Left renal pelvis (tissue), 4 donors: ENCODE results near the gene ABHD16A. TPM values are rescaled to one million over a fixed set of nuclear protein-coding genes. Genes with fewer than 3 reads are reported as not detected.
"Not testable (repeated sequence)": the region's sequence is repeated elsewhere in the genome, so short reads cannot be mapped to it uniquely, and the experiment has no call there.

ENCODE experiments used
- DNase-seq, 4 donors: peaks; one replicate each; pipeline ENCODE4 v3.0.0-alpha.2; 2013; ENCODE audit warnings: low read depth in 4 of 4, low spot score in 3 of 4
- polyA plus RNA-seq, 4 donors: library from polyadenylated mRNA; unstranded; fragments of 120-200 nt; gene quantifications; one replicate each; pipeline ENCODE4 v1.2.1, GENCODE V29; 2013; ENCODE audit not compliant: insufficient read length in 4 of 4

The ABHD16A gene
- polyA plus RNA-seq, 4 donors = 50.1 to 67.5 (median 55.9) TPM

- no peak for DNase-seq
Measured at GRCh38 chr6:31717499-31718222, 14.5 kb upstream of the ABHD16A start.

GRCh38 chr6:31715022-31715958, 12.2 kb upstream of the ABHD16A start, which contains the start of gene LY6G6D:
Gene LY6G6D, plus strand, starts transcription at chr6:31715348. Its CDS starts 8 bp downstream, at chr6:31715356.
- no peak for DNase-seq

GRCh38 chr6:31713991-31714684, 11.0 kb upstream of the ABHD16A start:
- DNase-seq = no peak

GRCh38 chr6:31713465-31713864, 10.3 kb upstream of the ABHD16A start:
- no peak for DNase-seq

- no peak for DNase-seq
Measured at GRCh38 chr6:31712296-31712695, 9.2 kb upstream of the ABHD16A start.

GRCh38 chr6:31711233-31711632, 8.1 kb upstream of the ABHD16A start:
- DNase-seq = no peak

GRCh38 chr6:31710523-31711219, 7.5 kb upstream of the ABHD16A start:
- no peak for DNase-seq

- not testable (repeated sequence) for DNase-seq
Measured at GRCh38 chr6:31709157-31709556, 6.0 kb upstream of the ABHD16A start.

- DNase-seq = no peak
Measured at GRCh38 chr6:31708224-31708623, 5.1 kb upstream of the ABHD16A start.

- no peak for DNase-seq
Measured at GRCh38 chr6:31707701-31708100, 4.6 kb upstream of the ABHD16A start.

GRCh38 chr6:31706599-31706998, 3.5 kb upstream of the ABHD16A start, which contains the start of gene LY6G6F:
Gene LY6G6F, plus strand, starts transcription at chr6:31706866. Its CDS starts 41 bp downstream, at chr6:31706907.
- no peak for DNase-seq

GRCh38 chr6:31705931-31706330, 2.8 kb upstream of the ABHD16A start:
- DNase-seq = no peak

GRCh38 chr6:31702405-31702818, 712 bp downstream of the ABHD16A start:
- DNase-seq = no peak

- no peak for DNase-seq
Measured at GRCh38 chr6:31701666-31702404, 1.3 kb downstream of the ABHD16A start.

GRCh38 chr6:31700740-31701401, 2.3 kb downstream of the ABHD16A start:
- no peak for DNase-seq

GRCh38 chr6:31697555-31697954, 5.6 kb downstream of the ABHD16A start:
- DNase-seq = no peak

GRCh38 chr6:31693535-31693934, 9.6 kb downstream of the ABHD16A start:
- DNase-seq = no peak

- DNase-seq = no peak
Measured at GRCh38 chr6:31692886-31693285, 10.2 kb downstream of the ABHD16A start.

- DNase-seq = no peak
Measured at GRCh38 chr6:31692353-31692752, 10.8 kb downstream of the ABHD16A start.
